K562 (cell line): ENCODE measurements around the gene C1QTNF8. TPM values are rescaled to one million over a fixed set of nuclear protein-coding genes. Genes with fewer than 3 reads are reported as not detected.

Source experiments
- AFF4 ChIP-seq: sonication (generic); formaldehyde crosslinking; IDR thresholded peaks from 2 replicates; pipeline ENCODE4 v1.8.0; 2023; ENCODE audit warnings: mild to moderate bottlenecking, missing genetic modification reagents
- CGGBP1 ChIP-seq: fragments of 250-450 bp; sonication (Bioruptor Pico); IDR thresholded peaks from 2 replicates; pipeline ENCODE4 v1.9.0; 2021; ENCODE audit warnings: mild to moderate bottlenecking
- CHD7 ChIP-seq: fragments of 200-600 bp; sonication (generic); IDR thresholded peaks from one replicate; pipeline ENCODE4 v1.6.1; 2012; ENCODE audit warnings: mild to moderate bottlenecking, low read depth, low read length, inconsistent platforms
- DMBX1 ChIP-seq: fragments of 250-450 bp; sonication (Bioruptor Pico); IDR thresholded peaks from 2 replicates; pipeline ENCODE4 v1.8.0; 2022; ENCODE audit warnings: inconsistent platforms, mild to moderate bottlenecking, moderate library complexity, borderline replicate concordance
- ELK3 ChIP-seq: fragments of 450-650 bp; formaldehyde crosslinking; IDR thresholded peaks from 2 replicates; pipeline ENCODE4 v1.4.0; 2020; ENCODE audit warnings: mild to moderate bottlenecking
- KAT8 ChIP-seq: fragments of 450-650 bp; IDR thresholded peaks from 2 replicates; pipeline ENCODE4 v1.6.1; 2016; ENCODE audit warnings: low read depth, mild to moderate bottlenecking
- MEIS2 ChIP-seq: fragments of 450-650 bp; IDR thresholded peaks from 2 replicates; pipeline ENCODE4 v1.6.1; 2014; ENCODE audit warnings: mild to moderate bottlenecking; ENCODE audit not compliant: partially characterized antibody
- RBM25 ChIP-seq: fragments of 200-400 bp; formaldehyde crosslinking; IDR thresholded peaks from 2 replicates; pipeline ENCODE4 v1.6.1; 2018; ENCODE audit warnings: low read length, low read depth, moderate library complexity; ENCODE audit not compliant: severe bottlenecking
- SMARCB1 ChIP-seq: IDR thresholded peaks from 2 replicates; pipeline ENCODE4 v1.6.1; 2011; ENCODE audit warnings: improper control_type of control experiment, low read depth; ENCODE audit not compliant: insufficient read length
- TEAD4 ChIP-seq, 2 experiments: sonication (generic) in 1 of 2; formaldehyde crosslinking in 1 of 2; IDR thresholded peaks; 2 replicates each; pipeline versions ENCODE4 v1.6.1 to v1.8.0; 2012 to 2022; ENCODE audit warnings: borderline replicate concordance in 1 of 2, inconsistent platforms in 1 of 2, low read length in 1 of 2, mild to moderate bottlenecking in 1 of 2, missing genetic modification reagents in 1 of 2
- ZNF780A ChIP-seq: fragments of 250-450 bp; sonication (Bioruptor Pico); IDR thresholded peaks from 2 replicates; pipeline ENCODE4 v1.5.0; 2021; ENCODE audit warnings: mild to moderate bottlenecking
- polyA plus RNA-seq, 8 experiments: library from polyadenylated mRNA; depleted of rRNA in 4 of 8; stranded (reverse) in 5 of 8; unstranded in 3 of 8; fragments of >200 nt; fragmentation: Nextera tagmentation in 2 of 8; fragmentation: Illumina TruSeq in 1 of 8; extraction: Ambion mirVana in 2 of 8; extraction: Trizol in 1 of 8; gene quantifications; 2 replicates each; pipeline versions ENCODE4 v1.2.1 to v1.2.3, GENCODE V29; 2011 to 2014; ENCODE audit warnings: inconsistent platforms in 1 of 8, missing spikeins in 1 of 8
- total RNA-seq, 7 experiments: library from RNA; depleted of rRNA in 6 of 7; stranded (reverse); fragments of >200 nt in 6 of 7; fragmentation: Illumina TruSeq in 2 of 7; extraction: Trizol in 2 of 7; gene quantifications; 2 replicates each; pipeline versions ENCODE4 v1.2.1 to v1.2.3, GENCODE V29; 2011 to 2021; ENCODE audit warnings: low replicate concordance in 1 of 7

C1QTNF8 gene
- total and polyA plus RNA-seq, 9 of the 15 experiments (the other 6 are each of a cell fraction or from before 2014, with no cell fraction given): not detected

- no peak for TF ChIP-seq CHD7
- TF ChIP-seq ZNF780A (CRISPR knock-in tag): no peak
- TF ChIP-seq MEIS2: peak; percentile 67
- TF ChIP-seq DMBX1 (CRISPR knock-in tag): no peak
- no peak for TF ChIP-seq KAT8
- no peak for TF ChIP-seq SMARCB1
- TF ChIP-seq AFF4 (CRISPR knock-in tag): no peak
- no peak for TF ChIP-seq ELK3 (CRISPR knock-in tag)
- TF ChIP-seq RBM25: no peak
- TF ChIP-seq TEAD4 (IDR thresholded peaks at IDR 0.05; ENCODE audit: low read length): no peak
- no peak for TF ChIP-seq TEAD4 (CRISPR knock-in tag; IDR thresholded peaks at IDR 0.05; ENCODE audit: borderline replicate concordance)
- TF ChIP-seq CGGBP1 (CRISPR knock-in tag): no peak
These were observed 41.6 kb upstream of the C1QTNF8 start (continued) for GRCh38 chr16:1137604-1138003.
